SU-DHL-6 (cell line): ENCODE results near the gene UBXN10.

Experiments
- H2AFZ ChIP-seq: fragments of 200-600 bp; sonication (generic); 2 replicates; pipeline ENCODE4 v1.6.1; 2014; ENCODE audit warnings: low read depth, mild to moderate bottlenecking, moderate library complexity, mixed read lengths, antibody characterized with exemption, low read length; ENCODE audit not compliant: severe bottlenecking
- H3F3A ChIP-seq: fragments of 200-600 bp; shearing (Covaris generic); 2 replicates; pipeline ENCODE4 v1.6.0; 2016; ENCODE audit warnings: antibody characterized with exemption, mild to moderate bottlenecking; ENCODE audit not compliant: insufficient read depth
- H3K27ac ChIP-seq: fragments of 200-600 bp; sonication (generic); 2 replicates; pipeline ENCODE4 v1.5.1; 2016; ENCODE audit warnings: low read depth, mild to moderate bottlenecking, low read length, moderate library complexity, mixed read lengths
- H3K27me3 ChIP-seq: fragments of 200-600 bp; sonication (generic), shearing (Covaris generic); 2 replicates; pipeline ENCODE4 v1.6.0; 2014; ENCODE audit warnings: mild to moderate bottlenecking, low read length
- H3K36me3 ChIP-seq: fragments of 200-600 bp; sonication (generic); 2 replicates; pipeline ENCODE4 v1.6.1; 2014; ENCODE audit warnings: mild to moderate bottlenecking, low read length, mixed read lengths
- H3K4me2 ChIP-seq: fragments of 300-600, 200-600 bp; shearing (Covaris generic), sonication (generic); 2 replicates; pipeline ENCODE4 v1.6.0; 2014; ENCODE audit warnings: low read length, low read depth, mild to moderate bottlenecking; ENCODE audit not compliant: poor library complexity, severe bottlenecking
- H3K4me3 ChIP-seq: fragments of 200-600 bp; sonication (generic); 2 replicates; pipeline ENCODE4 v1.5.1; 2014; ENCODE audit warnings: antibody characterized with exemption, low read length, mild to moderate bottlenecking, mixed read lengths; ENCODE audit not compliant: insufficient read depth, poor library complexity, severe bottlenecking
- H3K79me2 ChIP-seq: fragments of 200-600 bp; sonication (generic); 2 replicates; pipeline ENCODE4 v1.6.1; 2014; ENCODE audit warnings: mild to moderate bottlenecking, low read length, moderate library complexity; ENCODE audit not compliant: insufficient read depth
- H3K9ac ChIP-seq: fragments of 200-600 bp; sonication (generic); 2 replicates; pipeline ENCODE4 v1.7.0; 2014; ENCODE audit warnings: mild to moderate bottlenecking, low read length
- H3K9me2 ChIP-seq: fragments of 200-600 bp; sonication (generic); replicated peaks from 2 replicates; pipeline ENCODE4 v1.6.1; 2014; ENCODE audit warnings: low read length; ENCODE audit not compliant: insufficient read depth
- H3K9me3 ChIP-seq: fragments of 200-600 bp; sonication (generic); 2 replicates; pipeline ENCODE4 v1.6.1; 2014; ENCODE audit warnings: low read length, mixed read lengths; ENCODE audit not compliant: insufficient read depth
- H4K20me1 ChIP-seq: fragments of 200-600 bp; sonication (generic); 2 replicates; pipeline ENCODE4 v1.6.1; 2014; ENCODE audit warnings: low read depth, mild to moderate bottlenecking, antibody characterized with exemption, low read length, moderate library complexity, mixed read lengths
- EZH2phosphoT487 ChIP-seq: fragments of 200-600 bp; sonication (generic), shearing (Covaris generic); conservative IDR thresholded peaks from 2 replicates; pipeline ENCODE4 v1.6.1; 2018; ENCODE audit warnings: mild to moderate bottlenecking, antibody characterized with exemption, low read length, moderate library complexity, mixed read lengths
- TF ChIP-seq, protein P1 (sequence below): fragments of 200-600 bp; sonication (generic); IDR thresholded peaks from one replicate; pipeline ENCODE4 v1.5.1; 2017; ENCODE audit warnings: antibody characterized with exemption, mild to moderate bottlenecking, low read length, moderate library complexity; ENCODE audit not compliant: insufficient read depth, poor library complexity, severe bottlenecking

Gene UBXN10

DNA sequence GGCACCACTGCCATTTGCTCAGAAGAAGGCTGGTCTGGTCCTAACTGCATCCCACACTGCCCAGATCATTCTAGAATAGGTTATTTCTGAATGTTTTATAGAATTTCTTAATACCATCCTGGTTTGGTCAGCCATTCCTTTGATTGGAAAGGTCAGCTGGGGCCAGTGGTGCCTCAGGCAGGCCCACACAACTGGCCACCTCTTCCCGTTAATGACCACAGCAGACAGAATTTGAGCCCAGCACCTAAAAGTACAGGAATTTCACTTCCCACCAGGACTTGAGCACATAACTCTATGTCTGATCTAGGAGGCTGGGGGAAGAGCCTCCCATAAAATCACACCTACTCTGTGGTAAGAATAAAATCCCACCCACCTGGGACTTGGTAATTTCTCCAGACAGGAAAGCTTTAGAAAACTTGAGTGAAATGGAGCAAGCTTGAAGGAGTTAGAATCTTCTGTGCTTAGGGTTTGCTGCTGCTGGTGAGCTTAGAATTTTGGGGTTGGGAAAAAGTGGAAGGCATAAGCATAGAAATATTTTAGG, 7.0 kb downstream of the UBXN10 start:
- Histone ChIP-seq H3K36me3 (no peaks in the 10 kb centered on the region), H2AFZ (no peak overlapping the region), H3K9me2 (no peaks in the 10 kb centered on the region), H3K79me2 (no peaks in the 10 kb centered on the region), H3K9ac (no peak overlapping the region), H3K4me2 (no peak overlapping the region), H3K9me3 (no peaks in the 10 kb centered on the region), H3F3A (no peaks in the 10 kb centered on the region), H3K27me3 (no peaks in the 10 kb centered on the region), H3K27ac (no peak overlapping the region), H4K20me1 (no peaks in the 10 kb centered on the region), H3K4me3 (no peak overlapping the region)
- TF ChIP-seq, protein P1, sequence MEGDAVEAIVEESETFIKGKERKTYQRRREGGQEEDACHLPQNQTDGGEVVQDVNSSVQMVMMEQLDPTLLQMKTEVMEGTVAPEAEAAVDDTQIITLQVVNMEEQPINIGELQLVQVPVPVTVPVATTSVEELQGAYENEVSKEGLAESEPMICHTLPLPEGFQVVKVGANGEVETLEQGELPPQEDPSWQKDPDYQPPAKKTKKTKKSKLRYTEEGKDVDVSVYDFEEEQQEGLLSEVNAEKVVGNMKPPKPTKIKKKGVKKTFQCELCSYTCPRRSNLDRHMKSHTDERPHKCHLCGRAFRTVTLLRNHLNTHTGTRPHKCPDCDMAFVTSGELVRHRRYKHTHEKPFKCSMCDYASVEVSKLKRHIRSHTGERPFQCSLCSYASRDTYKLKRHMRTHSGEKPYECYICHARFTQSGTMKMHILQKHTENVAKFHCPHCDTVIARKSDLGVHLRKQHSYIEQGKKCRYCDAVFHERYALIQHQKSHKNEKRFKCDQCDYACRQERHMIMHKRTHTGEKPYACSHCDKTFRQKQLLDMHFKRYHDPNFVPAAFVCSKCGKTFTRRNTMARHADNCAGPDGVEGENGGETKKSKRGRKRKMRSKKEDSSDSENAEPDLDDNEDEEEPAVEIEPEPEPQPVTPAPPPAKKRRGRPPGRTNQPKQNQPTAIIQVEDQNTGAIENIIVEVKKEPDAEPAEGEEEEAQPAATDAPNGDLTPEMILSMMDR, result no peak
- no peak for TF ChIP-seq EZH2phosphoT487

DNA sequence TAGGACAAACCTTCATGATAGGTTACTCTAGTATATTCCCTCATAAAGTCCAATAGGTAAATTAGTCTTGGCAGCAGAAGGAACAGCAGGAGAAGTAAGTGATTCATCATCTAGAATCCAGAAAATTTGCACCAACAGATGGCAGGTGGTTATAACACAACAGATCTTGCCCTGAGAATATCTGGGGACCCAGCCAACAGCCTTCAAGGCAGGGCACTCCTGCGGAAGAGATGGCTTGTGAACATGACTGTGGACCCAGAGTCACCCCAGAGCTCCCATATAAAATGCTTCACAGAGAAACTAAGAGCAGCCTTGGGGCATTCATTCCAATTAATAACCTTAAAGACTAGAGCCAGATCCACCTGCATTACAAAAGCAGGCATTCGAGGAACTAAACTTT, 8.3 kb downstream of the UBXN10 start:
- no peak overlapping the region for H3K9ac ChIP-seq
- no peaks in the 10 kb centered on the region for H3K9me2 ChIP-seq
- no peak for TF ChIP-seq EZH2phosphoT487
- TF ChIP-seq, protein P1, result no peak
- H3K36me3 ChIP-seq, result no peaks in the 10 kb centered on the region
- H3K27me3 ChIP-seq, result no peaks in the 10 kb centered on the region
- no peak overlapping the region for H2AFZ ChIP-seq
- no peak overlapping the region for H3K4me2 ChIP-seq
- no peak overlapping the region for H3K4me3 ChIP-seq
- no peaks in the 10 kb centered on the region for H3F3A ChIP-seq
- no peaks in the 10 kb centered on the region for H3K9me3 ChIP-seq
- no peaks in the 10 kb centered on the region for H4K20me1 ChIP-seq
- H3K79me2 ChIP-seq, result no peaks in the 10 kb centered on the region
- no peak overlapping the region for H3K27ac ChIP-seq

DNA sequence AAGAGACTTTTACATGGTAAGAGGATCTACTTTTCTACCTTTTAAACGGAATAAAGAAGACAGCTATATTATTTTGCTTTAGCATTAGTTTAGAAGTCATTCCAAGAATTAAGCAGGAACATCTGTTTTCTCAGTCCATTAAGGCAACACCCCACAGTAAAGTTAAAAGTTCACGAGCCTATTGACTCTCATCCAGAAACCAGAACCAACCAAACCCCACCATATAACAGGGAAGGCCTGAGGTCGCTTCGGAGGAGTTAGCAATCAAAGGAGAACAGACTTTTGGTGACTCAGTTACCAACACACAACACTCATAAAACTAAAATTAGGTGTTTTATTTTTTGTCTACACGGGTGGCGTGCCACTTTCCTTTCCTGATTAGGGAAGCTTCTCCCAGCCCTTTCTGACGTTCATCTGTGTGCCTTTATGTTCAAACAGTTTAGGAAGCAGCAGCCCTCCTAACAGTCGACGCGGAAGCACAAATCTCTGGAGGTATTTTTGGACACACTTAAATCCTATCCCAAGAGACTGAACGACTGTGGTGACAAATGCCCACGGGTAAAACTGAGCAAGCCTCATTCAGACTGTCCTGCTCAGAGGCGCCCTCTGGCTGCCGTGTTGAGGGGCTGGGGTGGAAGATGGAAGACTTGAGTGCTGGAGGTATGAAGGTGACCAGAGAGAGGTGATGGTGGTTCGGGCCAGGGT, 9.0 kb downstream of the UBXN10 start:
- Histone ChIP-seq H2AFZ (no peak overlapping the region), H3K27me3 (no peaks in the 10 kb centered on the region), H3K4me2 (no peak overlapping the region), H3K9me2 (no peaks in the 10 kb centered on the region), H3K27ac (no peak overlapping the region), H3K9me3 (no peaks in the 10 kb centered on the region), H3K4me3 (no peak overlapping the region), H4K20me1 (no peaks in the 10 kb centered on the region), H3K9ac (no peak overlapping the region), H3K36me3 (no peaks in the 10 kb centered on the region), H3F3A (no peaks in the 10 kb centered on the region), H3K79me2 (no peaks in the 10 kb centered on the region)
- TF ChIP-seq EZH2phosphoT487, result no peak
- TF ChIP-seq, protein P1, result peak; percentile 83
